ENCODE measurements around the gene BIRC5. TPM values are rescaled to one million over a fixed set of nuclear protein-coding genes. Genes with fewer than 3 reads are reported as not detected.

BIRC5 gene
- total RNA-seq, 1 donor from 2014 or later: 1.1 TPM

- DNase-seq: no peak
- H3K27ac ChIP-seq: no peak overlapping the region
- H3K4me1 ChIP-seq: peaks cover 27% of the 10 kb centered on the region
- peaks cover 5% of the 10 kb centered on the region for H3K27me3 ChIP-seq
- TF ChIP-seq, protein P1, sequence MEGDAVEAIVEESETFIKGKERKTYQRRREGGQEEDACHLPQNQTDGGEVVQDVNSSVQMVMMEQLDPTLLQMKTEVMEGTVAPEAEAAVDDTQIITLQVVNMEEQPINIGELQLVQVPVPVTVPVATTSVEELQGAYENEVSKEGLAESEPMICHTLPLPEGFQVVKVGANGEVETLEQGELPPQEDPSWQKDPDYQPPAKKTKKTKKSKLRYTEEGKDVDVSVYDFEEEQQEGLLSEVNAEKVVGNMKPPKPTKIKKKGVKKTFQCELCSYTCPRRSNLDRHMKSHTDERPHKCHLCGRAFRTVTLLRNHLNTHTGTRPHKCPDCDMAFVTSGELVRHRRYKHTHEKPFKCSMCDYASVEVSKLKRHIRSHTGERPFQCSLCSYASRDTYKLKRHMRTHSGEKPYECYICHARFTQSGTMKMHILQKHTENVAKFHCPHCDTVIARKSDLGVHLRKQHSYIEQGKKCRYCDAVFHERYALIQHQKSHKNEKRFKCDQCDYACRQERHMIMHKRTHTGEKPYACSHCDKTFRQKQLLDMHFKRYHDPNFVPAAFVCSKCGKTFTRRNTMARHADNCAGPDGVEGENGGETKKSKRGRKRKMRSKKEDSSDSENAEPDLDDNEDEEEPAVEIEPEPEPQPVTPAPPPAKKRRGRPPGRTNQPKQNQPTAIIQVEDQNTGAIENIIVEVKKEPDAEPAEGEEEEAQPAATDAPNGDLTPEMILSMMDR (IDR thresholded peaks at IDR 0.05): no peak
- no peak for ATAC-seq
- no peaks in the 10 kb centered on the region for H3K9me3 ChIP-seq
- H3K4me3 ChIP-seq: no peak overlapping the region
- H3K36me3 ChIP-seq: no peaks in the 10 kb centered on the region
- intact Hi-C loops (cut with DNase I): no loop called here
These were observed 59.8 kb downstream of the BIRC5 start for GRCh38 chr17:78273813-78274212.

Other genes starting within 250 kb of the BIRC5 start
- 176 TPM for gene TMC6, start 85.5 kb upstream of the BIRC5 start, total RNA-seq
- 26.6 TPM for gene TMC8, start 83.5 kb upstream of the BIRC5 start, total RNA-seq
- not detected for gene C17orf99, start 67.9 kb upstream of the BIRC5 start, total RNA-seq
- 206 TPM for gene SYNGR2, start 45.7 kb upstream of the BIRC5 start, total RNA-seq
- 3.3 TPM for gene TK1, start 27.2 kb upstream of the BIRC5 start, total RNA-seq
- 32.5 TPM for gene AFMID, start 26.9 kb upstream of the BIRC5 start, total RNA-seq
- not detected for gene TMEM235, start 17.4 kb downstream of the BIRC5 start, total RNA-seq
- gene SOCS3, start 145.8 kb downstream of the BIRC5 start, total RNA-seq: 82.0 TPM
- gene PGS1, start 164.4 kb downstream of the BIRC5 start, total RNA-seq: 95.5 TPM

Measured in upper lobe of right lung (tissue), 1 donor.